HCT116 (cell line): ENCODE measurements around the gene HMCN2. TPM values are rescaled to one million over a fixed set of nuclear protein-coding genes. Genes with fewer than 3 reads are reported as not detected.

Source experiments
- ATAC-seq: fragments of 200-7000 bp; cut with Tn5 transposase; 2 replicates; pipeline ENCODE4 v1.9.1; 2020; ENCODE audit warnings: mild to moderate bottlenecking, moderate library complexity
- BruUV-seq: library from RNA; stranded (reverse); fragments of 400-500 nt; replicated peaks from 2 replicates; lab custom pipeline; 2021; lab: Mats Ljungman, UMichigan
- CTCF ChIA-PET: fragments of 300-600 bp; sonication (Branson Sonifier 250); formaldehyde crosslinking; loops from one replicate; lab custom pipeline; 2021; ENCODE audit warnings: antibody characterized with exemption; lab: Charles Lee
- POLR2A ChIA-PET: fragments of 300-600, 350-600 bp; sonication (Branson Sonifier 250); formaldehyde crosslinking; loops from one replicate; lab custom pipeline; 2021; ENCODE audit warnings: antibody characterized with exemption; lab: Charles Lee
- RAD21 ChIA-PET, 2 experiments: fragments of 300-600 bp; sonication (Branson Sonifier 250); formaldehyde crosslinking; loops; one replicate each; lab custom pipeline; 2023; ENCODE audit warnings: low total read pairs in 2 of 2; ENCODE audit not compliant: uncharacterized antibody in 2 of 2, unreplicated experiment in 2 of 2, low non-redundant PET in 1 of 2; lab: Charles Lee
- DNase-seq: peaks from one replicate; pipeline ENCODE4 v3.0.0-alpha.2; 2010; ENCODE audit warnings: low read depth, low spot score
- H2AFZ ChIP-seq: fragments of 200-600 bp; shearing (Covaris generic), sonication (generic); 2 replicates; pipeline ENCODE4 v1.6.1; 2017; ENCODE audit warnings: low read depth, mixed run types, mixed read lengths, antibody characterized with exemption, low read length; ENCODE audit not compliant: poor library complexity, severe bottlenecking
- H3K27ac ChIP-seq: 2 replicates; pipeline ENCODE4 v1.5.1; 2012; ENCODE audit warnings: low read depth, low read length
- H3K27me3 ChIP-seq: fragments of 200-600 bp; sonication (generic); 2 replicates; pipeline ENCODE4 v1.6.1; 2016; ENCODE audit warnings: mixed run types, low read length, mixed read lengths; ENCODE audit not compliant: insufficient read depth
- H3K36me3 ChIP-seq, 2 experiments: fragments of 200-500 bp in 1 of 2; fragments of 200-600 bp in 1 of 2; sonication (Bioruptor generic) in 1 of 2; sonication (generic) in 1 of 2; 2 replicates each; pipeline versions ENCODE4 v1.5.1 to v1.6.1; 2014 to 2016; ENCODE audit warnings: low read length in 2 of 2, inconsistent platforms in 1 of 2, mixed read lengths in 1 of 2, mixed run types in 1 of 2; ENCODE audit not compliant: insufficient read depth in 2 of 2, control insufficient read depth in 1 of 2
- H3K4me1 ChIP-seq, 2 experiments: fragments of 200-600 bp in 1 of 2; sonication (generic) in 1 of 2; 2 replicates each; pipeline versions ENCODE4 v1.5.1 to v1.6.1; 2012 to 2017; ENCODE audit warnings: low read length in 2 of 2, inconsistent platforms in 1 of 2, mild to moderate bottlenecking in 1 of 2, mixed read lengths in 1 of 2, mixed run types in 1 of 2, moderate library complexity in 1 of 2; ENCODE audit not compliant: insufficient read depth in 2 of 2, control insufficient read depth in 1 of 2
- H3K4me2 ChIP-seq: fragments of 200-600 bp; sonication (generic); 2 replicates; pipeline ENCODE4 v1.6.1; 2017; ENCODE audit warnings: mixed run types, low read length, mixed read lengths
- H3K4me3 ChIP-seq, 2 experiments: fragments of 200-600 bp in 1 of 2; sonication (generic) in 1 of 2; replicated peaks in 1 of 2; 2 replicates each; pipeline ENCODE4 v1.5.1; 2011 to 2016; ENCODE audit warnings: low read length in 2 of 2, control low read depth in 1 of 2, low read depth in 1 of 2, mild to moderate bottlenecking in 1 of 2, mixed read lengths in 1 of 2, mixed run types in 1 of 2
- H3K79me2 ChIP-seq: fragments of 200-600 bp; sonication (generic); 2 replicates; pipeline ENCODE4 v1.6.1; 2017; ENCODE audit warnings: mild to moderate bottlenecking, mixed run types, low read length, moderate library complexity, mixed read lengths; ENCODE audit not compliant: insufficient read depth
- H3K9ac ChIP-seq: fragments of 200-600 bp; sonication (generic); 2 replicates; pipeline ENCODE4 v1.6.1; 2016; ENCODE audit warnings: low read length, mixed read lengths
- H3K9me2 ChIP-seq: fragments of 200-600 bp; sonication (generic), shearing (Covaris generic); 2 replicates; pipeline ENCODE4 v1.6.1; 2017; ENCODE audit warnings: mixed run types, mild to moderate bottlenecking, moderate library complexity; ENCODE audit not compliant: insufficient read depth
- H3K9me3 ChIP-seq, 2 experiments: fragments of 200-500 bp in 1 of 2; fragments of 200-600 bp in 1 of 2; sonication (Bioruptor generic) in 1 of 2; sonication (generic) in 1 of 2; 2 replicates each; pipeline ENCODE4 v1.6.1; 2014 to 2017; ENCODE audit warnings: low read length in 2 of 2, mixed read lengths in 2 of 2, inconsistent platforms in 1 of 2, low read depth in 1 of 2, mild to moderate bottlenecking in 1 of 2, mixed run types in 1 of 2, moderate library complexity in 1 of 2; ENCODE audit not compliant: control insufficient read depth in 1 of 2, insufficient read depth in 1 of 2
- H4K20me1 ChIP-seq: fragments of 200-600 bp; sonication (generic), shearing (Covaris generic); 2 replicates; pipeline ENCODE4 v1.6.1; 2017; ENCODE audit warnings: mixed run types, mild to moderate bottlenecking, moderate library complexity; ENCODE audit not compliant: insufficient read depth
- CBX3 ChIP-seq: IDR thresholded peaks from 2 replicates; pipeline ENCODE4 v1.6.1; 2012; ENCODE audit warnings: low read depth
- CEBPB ChIP-seq: IDR thresholded peaks from 2 replicates; pipeline ENCODE4 v1.6.1; 2012; ENCODE audit warnings: low read depth
- EGR1 ChIP-seq: IDR thresholded peaks from 2 replicates; pipeline ENCODE4 v1.6.1; 2012; ENCODE audit warnings: low read depth
- EZH2 ChIP-seq: fragments of 200-600 bp; sonication (generic); IDR thresholded peaks from 2 replicates; pipeline ENCODE4 v1.6.1; 2017; ENCODE audit warnings: antibody characterized with exemption, mixed run types
- EZH2phosphoT487 ChIP-seq: fragments of 200-600 bp; IDR thresholded peaks from 2 replicates; pipeline ENCODE4 v1.6.1; 2018; ENCODE audit warnings: antibody characterized with exemption, borderline replicate concordance
- RAD21 ChIP-seq: IDR thresholded peaks from 2 replicates; pipeline ENCODE4 v1.6.1; 2012; ENCODE audit warnings: low read depth, mild to moderate bottlenecking
- SIN3A ChIP-seq: IDR thresholded peaks from 2 replicates; pipeline ENCODE4 v1.6.1; 2012; ENCODE audit warnings: low read depth
- SRF ChIP-seq: IDR thresholded peaks from 2 replicates; pipeline ENCODE4 v1.6.1; 2012; ENCODE audit warnings: low read depth
- YY1 ChIP-seq: IDR thresholded peaks from 2 replicates; pipeline ENCODE4 v1.6.1; 2011; ENCODE audit warnings: low read length, low read depth, moderate library complexity, mild to moderate bottlenecking; ENCODE audit not compliant: insufficient replicate concordance; ENCODE audit errors: extremely low read depth
- ZFX ChIP-seq: fragments of 450-650 bp; IDR thresholded peaks from 2 replicates; pipeline ENCODE4 v1.6.1; 2017
- ZNF274 ChIP-seq: fragments of 200-500 bp; sonication (Bioruptor generic); IDR thresholded peaks from 2 replicates; pipeline ENCODE4 v1.6.1; 2014; ENCODE audit warnings: mild to moderate bottlenecking, low read depth, low read length, inconsistent platforms
- intact Hi-C: fragments of 100-400 bp; cut with micrococcal nuclease; formaldehyde crosslinking; loops from 2 replicates; pipeline ENCODE4 v1.10.0; 2022
- total RNA-seq: library from RNA; stranded (reverse); gene quantifications from one replicate; pipeline ENCODE4 v1.2.1, GENCODE V29; 2021; ENCODE audit not compliant: unreplicated experiment
- TF ChIP-seq, protein P1 (sequence below): IDR thresholded peaks from 2 replicates; pipeline ENCODE4 v1.6.1; 2012
- TF ChIP-seq, protein P2 (sequence below): IDR thresholded peaks from 2 replicates; pipeline ENCODE4 v1.6.1; 2011; ENCODE audit warnings: mild to moderate bottlenecking, low read length, moderate library complexity; ENCODE audit not compliant: insufficient replicate concordance; ENCODE audit errors: extremely low read depth
- TF ChIP-seq, protein P3 (sequence below), 3 experiments: fragments of 200-600 bp in 1 of 3; sonication (generic) in 1 of 3; IDR thresholded peaks in 2 of 3; conservative IDR thresholded peaks in 1 of 3; 2 replicates each; pipeline ENCODE4 v1.5.1; 2012 to 2017; ENCODE audit warnings: low read depth in 2 of 3, low read length in 2 of 3, antibody characterized with exemption in 1 of 3, borderline replicate concordance in 1 of 3, control low read depth in 1 of 3, mild to moderate bottlenecking in 1 of 3, mixed read lengths in 1 of 3, mixed run types in 1 of 3, moderate library complexity in 1 of 3; ENCODE audit not compliant: insufficient read depth in 1 of 3

Gene HMCN2
- total RNA-seq, 1 experiment from 2014 or later = 0.22 TPM

DNA sequence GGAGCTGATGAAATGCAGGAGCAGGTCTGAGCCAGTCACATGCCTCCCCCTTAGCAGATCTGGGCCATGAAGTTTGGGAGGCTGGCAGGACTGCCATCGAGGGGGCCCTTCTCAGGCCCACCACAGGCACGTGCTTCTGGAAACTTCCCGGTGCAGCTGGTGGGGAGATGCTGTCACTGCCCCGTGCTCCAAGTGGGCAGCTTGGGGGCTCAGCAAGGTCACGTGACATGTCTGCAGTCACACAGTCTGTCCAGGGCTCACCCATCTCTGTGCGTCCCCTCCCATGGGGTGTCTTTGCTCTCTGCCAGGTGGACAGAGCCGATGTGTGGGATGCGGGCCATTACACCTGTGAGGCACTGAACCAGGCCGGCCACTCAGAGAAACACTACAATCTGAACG is 99.8 kb downstream of the HMCN2 start (continued):
- TF ChIP-seq YY1 = no peak
- TF ChIP-seq ZFX = no peak
- TF ChIP-seq, protein P1, sequence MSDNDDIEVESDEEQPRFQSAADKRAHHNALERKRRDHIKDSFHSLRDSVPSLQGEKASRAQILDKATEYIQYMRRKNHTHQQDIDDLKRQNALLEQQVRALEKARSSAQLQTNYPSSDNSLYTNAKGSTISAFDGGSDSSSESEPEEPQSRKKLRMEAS = no peak
- no peak for TF ChIP-seq RAD21
- TF ChIP-seq, protein P2, sequence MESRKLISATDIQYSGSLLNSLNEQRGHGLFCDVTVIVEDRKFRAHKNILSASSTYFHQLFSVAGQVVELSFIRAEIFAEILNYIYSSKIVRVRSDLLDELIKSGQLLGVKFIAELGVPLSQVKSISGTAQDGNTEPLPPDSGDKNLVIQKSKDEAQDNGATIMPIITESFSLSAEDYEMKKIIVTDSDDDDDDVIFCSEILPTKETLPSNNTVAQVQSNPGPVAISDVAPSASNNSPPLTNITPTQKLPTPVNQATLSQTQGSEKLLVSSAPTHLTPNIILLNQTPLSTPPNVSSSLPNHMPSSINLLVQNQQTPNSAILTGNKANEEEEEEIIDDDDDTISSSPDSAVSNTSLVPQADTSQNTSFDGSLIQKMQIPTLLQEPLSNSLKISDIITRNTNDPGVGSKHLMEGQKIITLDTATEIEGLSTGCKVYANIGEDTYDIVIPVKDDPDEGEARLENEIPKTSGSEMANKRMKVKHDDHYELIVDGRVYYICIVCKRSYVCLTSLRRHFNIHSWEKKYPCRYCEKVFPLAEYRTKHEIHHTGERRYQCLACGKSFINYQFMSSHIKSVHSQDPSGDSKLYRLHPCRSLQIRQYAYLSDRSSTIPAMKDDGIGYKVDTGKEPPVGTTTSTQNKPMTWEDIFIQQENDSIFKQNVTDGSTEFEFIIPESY = no peak
- no peak for TF ChIP-seq SIN3A
- no peak for TF ChIP-seq CBX3
- no peak for TF ChIP-seq SRF
- TF ChIP-seq EGR1 = no peak

DNA sequence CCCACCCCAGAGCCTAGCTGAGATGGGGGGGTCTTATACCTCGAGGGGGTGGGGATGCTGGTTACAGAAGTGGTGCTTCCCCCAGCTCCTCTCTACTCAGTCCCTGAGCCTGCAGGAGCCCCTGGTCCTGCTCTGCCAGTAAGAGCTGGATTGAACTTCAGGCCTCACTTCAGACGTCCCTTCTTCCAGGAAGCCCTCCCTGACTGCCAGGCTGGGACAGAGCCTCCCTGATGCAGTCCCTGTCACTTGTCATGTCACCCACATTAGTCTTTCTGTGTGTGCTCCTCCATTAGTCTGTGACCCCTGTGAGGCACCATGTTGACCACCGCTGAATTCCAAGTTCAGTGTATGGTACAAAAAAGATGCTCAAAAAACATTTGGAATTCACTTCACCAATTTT is 100.5 kb downstream of the HMCN2 start:
- ChIA-PET CTCF (no interaction called here), POLR2A (no interaction called here), RAD21 (no interaction called here)
- TF ChIP-seq ZNF274 (no peak), YY1 (no peak), EZH2 (no peak), EZH2phosphoT487 (no peak), CEBPB (no peak)
- TF ChIP-seq, protein P3, sequence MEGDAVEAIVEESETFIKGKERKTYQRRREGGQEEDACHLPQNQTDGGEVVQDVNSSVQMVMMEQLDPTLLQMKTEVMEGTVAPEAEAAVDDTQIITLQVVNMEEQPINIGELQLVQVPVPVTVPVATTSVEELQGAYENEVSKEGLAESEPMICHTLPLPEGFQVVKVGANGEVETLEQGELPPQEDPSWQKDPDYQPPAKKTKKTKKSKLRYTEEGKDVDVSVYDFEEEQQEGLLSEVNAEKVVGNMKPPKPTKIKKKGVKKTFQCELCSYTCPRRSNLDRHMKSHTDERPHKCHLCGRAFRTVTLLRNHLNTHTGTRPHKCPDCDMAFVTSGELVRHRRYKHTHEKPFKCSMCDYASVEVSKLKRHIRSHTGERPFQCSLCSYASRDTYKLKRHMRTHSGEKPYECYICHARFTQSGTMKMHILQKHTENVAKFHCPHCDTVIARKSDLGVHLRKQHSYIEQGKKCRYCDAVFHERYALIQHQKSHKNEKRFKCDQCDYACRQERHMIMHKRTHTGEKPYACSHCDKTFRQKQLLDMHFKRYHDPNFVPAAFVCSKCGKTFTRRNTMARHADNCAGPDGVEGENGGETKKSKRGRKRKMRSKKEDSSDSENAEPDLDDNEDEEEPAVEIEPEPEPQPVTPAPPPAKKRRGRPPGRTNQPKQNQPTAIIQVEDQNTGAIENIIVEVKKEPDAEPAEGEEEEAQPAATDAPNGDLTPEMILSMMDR (IDR thresholded peaks at IDR 0.05 in 2 of 3, conservative IDR thresholded peaks at IDR 0.05 in 1 of 3; ENCODE audit: borderline replicate concordance in 1 of 3, insufficient read depth in 1 of 3, low read depth in 2 of 3, low read length in 2 of 3) = no peak
- DNase-seq (no peak), ATAC-seq (no peak)
- Histone ChIP-seq H3K79me2 (no peaks in the 10 kb centered on the region), H3K27me3 (no peaks in the 10 kb centered on the region), H2AFZ (no peak overlapping the region), H3K9me2 (no peaks in the 10 kb centered on the region), H3K4me1 (peaks cover 3 to 23% of the 10 kb centered on the region in 2 experiments; a peak in 3 of 4 replicates), H3K36me3 (no peaks in the 10 kb centered on the region), H3K4me3 (no peak overlapping the region), H3K4me2 (no peak overlapping the region), H3K9me3 (no peaks in the 10 kb centered on the region), H3K9ac (no peak overlapping the region), H3K27ac (no peak overlapping the region), H4K20me1 (no peaks in the 10 kb centered on the region)
- no TSS peak for BruUV-seq
- intact Hi-C loops = no loop called here
